IMR-90 (cell line): ENCODE measurements around the gene BGLAP.

Experiments
- CEBPB ChIP-seq: IDR thresholded peaks from 2 replicates; pipeline ENCODE4 v1.6.1; 2012; ENCODE audit warnings: low read depth, low read length, improper control_type of control experiment
- CHD1 ChIP-seq: IDR thresholded peaks from 2 replicates; pipeline ENCODE4 v1.6.1; 2012; ENCODE audit warnings: low read depth, low read length, improper control_type of control experiment
- ELK1 ChIP-seq: fragments of 150-350 bp; IDR thresholded peaks from 2 replicates; pipeline ENCODE4 v1.6.1; 2016; ENCODE audit warnings: low read depth, mild to moderate bottlenecking, low read length, moderate library complexity, borderline replicate concordance
- MAFK ChIP-seq: IDR thresholded peaks from 2 replicates; pipeline ENCODE4 v1.6.1; 2012; ENCODE audit warnings: low read depth, low read length, improper control_type of control experiment
- MAZ ChIP-seq: IDR thresholded peaks from 2 replicates; pipeline ENCODE4 v1.6.1; 2012; ENCODE audit warnings: low read depth, mild to moderate bottlenecking, low read length, improper control_type of control experiment, moderate library complexity, borderline replicate concordance
- POLR2A ChIP-seq: IDR thresholded peaks from 2 replicates; pipeline ENCODE4 v1.6.1; 2012; ENCODE audit warnings: mild to moderate bottlenecking, low read depth, low read length
- RAD21 ChIP-seq: IDR thresholded peaks from 2 replicates; pipeline ENCODE4 v1.6.1; 2012; ENCODE audit warnings: low read length, improper control_type of control experiment
- RCOR1 ChIP-seq: IDR thresholded peaks from 2 replicates; pipeline ENCODE4 v1.6.1; 2012; ENCODE audit warnings: mild to moderate bottlenecking, low read length, improper control_type of control experiment; ENCODE audit not compliant: insufficient replicate concordance
- USF2 ChIP-seq: fragments of 150-350 bp; IDR thresholded peaks from 2 replicates; pipeline ENCODE4 v1.6.1; 2017; ENCODE audit warnings: mild to moderate bottlenecking, antibody characterized with exemption, low read length, low read depth
- TF ChIP-seq, protein P1 (sequence below): conservative IDR thresholded peaks from 2 replicates; pipeline ENCODE4 v1.5.1; 2012; ENCODE audit warnings: mild to moderate bottlenecking, low read depth, low read length, improper control_type of control experiment

DNA sequence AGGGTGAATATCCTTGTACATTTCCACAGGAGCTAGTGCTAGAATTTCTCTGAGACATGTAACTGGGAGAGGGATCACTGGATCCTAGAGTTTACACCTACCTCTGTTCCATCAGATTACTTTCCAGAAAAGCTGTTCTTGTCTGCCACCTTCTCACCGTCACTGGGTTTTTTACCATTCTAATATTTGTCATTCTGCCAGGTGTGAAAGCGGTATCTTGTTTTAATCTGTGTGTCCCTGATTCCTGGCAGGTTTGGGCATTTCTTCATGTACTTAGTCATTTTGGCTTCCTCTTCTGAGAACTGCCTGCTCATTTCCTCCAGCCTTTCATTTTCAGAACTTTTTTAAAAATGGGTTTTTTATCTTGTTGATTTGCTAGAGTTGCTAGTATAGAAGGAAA lies 24.1 kb upstream of the BGLAP start:
- TF ChIP-seq, protein P1, sequence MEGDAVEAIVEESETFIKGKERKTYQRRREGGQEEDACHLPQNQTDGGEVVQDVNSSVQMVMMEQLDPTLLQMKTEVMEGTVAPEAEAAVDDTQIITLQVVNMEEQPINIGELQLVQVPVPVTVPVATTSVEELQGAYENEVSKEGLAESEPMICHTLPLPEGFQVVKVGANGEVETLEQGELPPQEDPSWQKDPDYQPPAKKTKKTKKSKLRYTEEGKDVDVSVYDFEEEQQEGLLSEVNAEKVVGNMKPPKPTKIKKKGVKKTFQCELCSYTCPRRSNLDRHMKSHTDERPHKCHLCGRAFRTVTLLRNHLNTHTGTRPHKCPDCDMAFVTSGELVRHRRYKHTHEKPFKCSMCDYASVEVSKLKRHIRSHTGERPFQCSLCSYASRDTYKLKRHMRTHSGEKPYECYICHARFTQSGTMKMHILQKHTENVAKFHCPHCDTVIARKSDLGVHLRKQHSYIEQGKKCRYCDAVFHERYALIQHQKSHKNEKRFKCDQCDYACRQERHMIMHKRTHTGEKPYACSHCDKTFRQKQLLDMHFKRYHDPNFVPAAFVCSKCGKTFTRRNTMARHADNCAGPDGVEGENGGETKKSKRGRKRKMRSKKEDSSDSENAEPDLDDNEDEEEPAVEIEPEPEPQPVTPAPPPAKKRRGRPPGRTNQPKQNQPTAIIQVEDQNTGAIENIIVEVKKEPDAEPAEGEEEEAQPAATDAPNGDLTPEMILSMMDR, result no peak
- TF ChIP-seq USF2 (no peak), RAD21 (no peak), POLR2A (no peak), ELK1 (no peak), CHD1 (no peak), RCOR1 (no peak), CEBPB (no peak), MAFK (no peak), MAZ (no peak)
